Activated B cell treated with CpG ODN at 0.5 μM for 24 hours (primary cell): ENCODE measurements around the gene ZNF611. TPM values are rescaled to one million over a fixed set of nuclear protein-coding genes. Genes with fewer than 3 reads are reported as not detected.
"Not testable (repeated sequence)": the region's sequence is repeated elsewhere in the genome, so short reads cannot be mapped to it uniquely, and the experiment has no call there.

ENCODE experiments used
- ATAC-seq: fragments of 200-7000 bp; cut with Tn5 transposase; one replicate; pipeline ENCODE4 v1.10.0; 2021; ENCODE audit warnings: low read depth, mild to moderate bottlenecking, moderate library complexity
- CTCF ChIA-PET: fragments of 350-600 bp; sonication (Branson Sonifier 250); formaldehyde crosslinking; loops from one replicate; lab custom pipeline; 2021; ENCODE audit warnings: antibody characterized with exemption; lab: Charles Lee
- POLR2A ChIA-PET: fragments of 350-600 bp; sonication (Branson Sonifier 250); formaldehyde crosslinking; loops from one replicate; lab custom pipeline; 2021; ENCODE audit warnings: antibody characterized with exemption; lab: Charles Lee
- DNase-seq: peaks from one replicate; pipeline ENCODE4 v3.0.0; 2022
- H3K27ac Mint-ChIP-seq: one replicate; pipeline ENCODE4 v1.8.0; 2020; ENCODE audit warnings: mixed read lengths
- H3K27me3 Mint-ChIP-seq: one replicate; pipeline ENCODE4 v1.8.0; 2021; ENCODE audit warnings: mixed read lengths
- H3K36me3 Mint-ChIP-seq: one replicate; pipeline ENCODE4 v1.8.0; 2021; ENCODE audit warnings: low read depth, mixed read lengths
- H3K4me1 Mint-ChIP-seq: one replicate; pipeline ENCODE4 v1.8.0; 2021; ENCODE audit warnings: mixed read lengths
- H3K4me3 Mint-ChIP-seq: one replicate; pipeline ENCODE4 v1.8.0; 2020; ENCODE audit warnings: mild to moderate bottlenecking, mixed read lengths
- H3K9me3 Mint-ChIP-seq: one replicate; pipeline ENCODE4 v1.8.0; 2020; ENCODE audit warnings: mixed read lengths
- intact Hi-C: fragments of 100-400 bp; cut with micrococcal nuclease; formaldehyde crosslinking; loops from one replicate; pipeline ENCODE4 v1.15.1; 2024
- total RNA-seq: library from RNA; stranded (reverse); gene quantifications from 2 replicates; pipeline ENCODE4 v1.2.3, GENCODE V29; 2022
- TF ChIP-seq, protein P1 (sequence below): fragments of 200-600 bp; IDR thresholded peaks from one replicate; pipeline ENCODE4 v1.8.0; 2022; ENCODE audit warnings: antibody characterized with exemption, mild to moderate bottlenecking

ZNF611 gene
- total RNA-seq, 1 donor from 2014 or later: 41.9 TPM

DNA sequence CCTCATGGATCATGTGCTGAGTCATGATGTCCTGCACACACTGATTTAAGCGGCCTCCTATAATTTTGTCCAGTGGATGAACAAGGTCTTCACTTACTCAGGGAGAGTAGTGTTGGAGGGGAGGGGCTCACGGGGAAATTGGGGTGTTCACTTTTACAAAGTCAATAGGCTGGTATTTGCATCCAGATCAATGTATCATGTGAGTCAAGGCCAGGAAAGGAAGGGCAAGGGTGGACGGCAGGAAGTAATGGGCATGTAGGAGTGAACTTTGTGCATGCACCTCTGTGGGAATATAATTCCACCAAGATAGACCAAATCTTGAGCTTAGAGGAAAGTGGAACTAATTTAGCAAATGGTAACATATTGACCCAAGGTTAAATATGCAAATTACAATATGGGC is 23.2 kb downstream of the ZNF611 start:
- POLR2A ChIA-PET, H3K4me3 Mint-ChIP-seq, CTCF ChIA-PET, H3K4me1 Mint-ChIP-seq, DNase-seq, ATAC-seq, H3K27me3 Mint-ChIP-seq, intact Hi-C loops, H3K27ac Mint-ChIP-seq: not testable (repeated sequence)
- Mint-ChIP-seq H3K9me3 (peaks cover 15% of the 10 kb centered on the region), H3K36me3 (peaks cover 89% of the 10 kb centered on the region)

DNA sequence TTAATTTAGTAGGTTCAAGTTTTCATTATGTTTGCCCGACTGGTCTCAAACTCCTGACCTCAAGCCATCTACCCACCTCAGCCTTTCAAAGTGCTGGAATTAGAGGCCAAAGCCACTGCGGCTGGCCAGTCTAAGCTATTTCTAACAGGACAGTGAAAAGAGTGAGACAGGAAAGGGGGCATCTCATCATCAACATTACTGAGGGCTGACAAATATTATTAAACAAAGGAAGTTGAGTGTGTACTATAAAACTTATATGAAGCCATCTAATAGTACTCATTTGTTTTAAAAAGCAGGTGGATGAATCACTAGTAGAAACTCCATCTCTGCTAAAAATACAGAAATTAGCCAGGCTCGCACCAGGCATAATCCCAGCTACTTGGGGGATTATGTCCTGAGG is 24.3 kb downstream of the ZNF611 start:
- no peaks in the 10 kb centered on the region for H3K4me1 Mint-ChIP-seq
- no peak overlapping the region for H3K4me3 Mint-ChIP-seq
- H3K36me3 Mint-ChIP-seq: peaks cover 93% of the 10 kb centered on the region
- ChIA-PET CTCF (no interaction called here), POLR2A (no interaction called here)
- peaks cover 25% of the 10 kb centered on the region for H3K9me3 Mint-ChIP-seq
- no peak for ATAC-seq
- no peak overlapping the region for H3K27ac Mint-ChIP-seq
- intact Hi-C loops: no loop called here
- TF ChIP-seq, protein P1, sequence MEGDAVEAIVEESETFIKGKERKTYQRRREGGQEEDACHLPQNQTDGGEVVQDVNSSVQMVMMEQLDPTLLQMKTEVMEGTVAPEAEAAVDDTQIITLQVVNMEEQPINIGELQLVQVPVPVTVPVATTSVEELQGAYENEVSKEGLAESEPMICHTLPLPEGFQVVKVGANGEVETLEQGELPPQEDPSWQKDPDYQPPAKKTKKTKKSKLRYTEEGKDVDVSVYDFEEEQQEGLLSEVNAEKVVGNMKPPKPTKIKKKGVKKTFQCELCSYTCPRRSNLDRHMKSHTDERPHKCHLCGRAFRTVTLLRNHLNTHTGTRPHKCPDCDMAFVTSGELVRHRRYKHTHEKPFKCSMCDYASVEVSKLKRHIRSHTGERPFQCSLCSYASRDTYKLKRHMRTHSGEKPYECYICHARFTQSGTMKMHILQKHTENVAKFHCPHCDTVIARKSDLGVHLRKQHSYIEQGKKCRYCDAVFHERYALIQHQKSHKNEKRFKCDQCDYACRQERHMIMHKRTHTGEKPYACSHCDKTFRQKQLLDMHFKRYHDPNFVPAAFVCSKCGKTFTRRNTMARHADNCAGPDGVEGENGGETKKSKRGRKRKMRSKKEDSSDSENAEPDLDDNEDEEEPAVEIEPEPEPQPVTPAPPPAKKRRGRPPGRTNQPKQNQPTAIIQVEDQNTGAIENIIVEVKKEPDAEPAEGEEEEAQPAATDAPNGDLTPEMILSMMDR: no peak
- no peak for DNase-seq
- no peaks in the 10 kb centered on the region for H3K27me3 Mint-ChIP-seq

DNA sequence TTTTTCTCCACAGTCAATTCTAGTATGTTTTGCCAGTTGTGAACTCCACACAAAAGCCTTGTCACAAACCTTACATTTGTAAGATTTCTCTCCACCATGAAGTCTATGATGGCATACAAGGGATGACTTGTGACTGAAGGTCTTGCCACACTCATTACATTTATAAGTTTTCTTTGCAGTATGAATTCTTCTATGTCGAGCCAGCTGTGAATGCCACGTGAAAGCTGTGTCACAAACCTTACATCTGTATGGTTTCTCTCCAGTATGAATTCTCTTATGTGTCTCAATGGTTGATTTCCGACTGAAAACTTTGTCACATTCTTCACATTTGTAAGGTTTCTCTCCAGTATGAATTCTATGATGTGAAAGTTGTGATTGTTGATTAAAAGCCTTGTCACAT is 29.2 kb downstream of the ZNF611 start:
- H3K27ac Mint-ChIP-seq, H3K27me3 Mint-ChIP-seq, H3K4me1 Mint-ChIP-seq, ATAC-seq, intact Hi-C loops, CTCF ChIA-PET, H3K4me3 Mint-ChIP-seq, POLR2A ChIA-PET, DNase-seq: not testable (repeated sequence)
- peaks cover 65% of the 10 kb centered on the region for H3K36me3 Mint-ChIP-seq
- H3K9me3 Mint-ChIP-seq: peaks cover 37% of the 10 kb centered on the region

DNA sequence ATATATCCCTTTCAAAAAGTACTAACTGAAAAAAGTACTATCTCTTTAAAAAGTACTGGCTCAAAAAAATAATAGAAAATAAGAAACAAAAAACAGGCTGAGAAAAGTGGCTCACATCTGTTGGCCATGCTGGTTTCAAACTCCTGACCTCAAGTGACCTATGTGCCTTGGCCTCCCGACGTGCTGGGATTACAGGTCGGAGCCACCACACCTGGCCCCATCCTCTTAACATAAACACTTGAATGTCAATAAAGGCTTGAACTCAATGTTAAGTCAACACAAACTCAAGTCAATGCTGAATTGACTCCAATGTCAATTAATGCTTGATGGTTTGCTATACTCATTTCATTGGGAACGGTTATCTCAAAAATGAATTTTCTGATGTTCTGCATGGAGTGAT is 30.9 kb downstream of the ZNF611 start:
- TF ChIP-seq, protein P1: no peak
- no peaks in the 10 kb centered on the region for H3K4me1 Mint-ChIP-seq
- H3K4me3 Mint-ChIP-seq: no peak overlapping the region
- no peak for ATAC-seq
- POLR2A ChIA-PET: no interaction called here
- CTCF ChIA-PET: no interaction called here
- no peak overlapping the region for H3K27ac Mint-ChIP-seq
- DNase-seq: no peak
- H3K9me3 Mint-ChIP-seq: peaks cover 36% of the 10 kb centered on the region
- peaks cover 52% of the 10 kb centered on the region for H3K36me3 Mint-ChIP-seq
- no peaks in the 10 kb centered on the region for H3K27me3 Mint-ChIP-seq
- intact Hi-C loops: no loop called here

DNA sequence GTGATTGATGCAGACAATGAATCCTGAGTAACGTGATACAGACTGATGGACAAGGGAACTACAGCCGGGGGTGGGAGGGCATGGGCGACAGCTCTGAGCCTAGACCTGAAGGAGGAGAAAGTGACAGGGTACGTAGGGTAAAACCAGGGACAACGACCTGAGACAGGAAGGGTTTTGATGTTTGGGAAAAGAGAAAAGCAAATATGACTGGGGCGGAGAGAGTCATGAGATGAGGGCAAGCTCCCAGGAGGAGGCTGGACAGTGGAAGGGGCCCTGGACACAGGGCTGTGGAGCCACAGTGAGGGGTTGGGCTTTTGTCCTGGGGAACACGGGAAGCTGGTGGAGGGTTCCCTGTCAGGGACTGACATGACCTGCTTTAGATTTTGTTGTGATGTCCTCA is 34.2 kb downstream of the ZNF611 start:
- DNase-seq (no peak), ATAC-seq (no peak)
- CTCF ChIA-PET: no interaction called here
- Mint-ChIP-seq H3K36me3 (peaks cover 22% of the 10 kb centered on the region), H3K27me3 (no peaks in the 10 kb centered on the region), H3K4me1 (no peaks in the 10 kb centered on the region), H3K27ac (no peak overlapping the region), H3K9me3 (peaks cover 21% of the 10 kb centered on the region), H3K4me3 (no peak overlapping the region)
- intact Hi-C loops: no loop called here
- POLR2A ChIA-PET: interaction anchor here (0.7 kb wide), 1 partner anchor 200 kb away, joined by 12 read pairs; no protein-coding TSS in a partner anchor
- TF ChIP-seq, protein P1: no peak

DNA sequence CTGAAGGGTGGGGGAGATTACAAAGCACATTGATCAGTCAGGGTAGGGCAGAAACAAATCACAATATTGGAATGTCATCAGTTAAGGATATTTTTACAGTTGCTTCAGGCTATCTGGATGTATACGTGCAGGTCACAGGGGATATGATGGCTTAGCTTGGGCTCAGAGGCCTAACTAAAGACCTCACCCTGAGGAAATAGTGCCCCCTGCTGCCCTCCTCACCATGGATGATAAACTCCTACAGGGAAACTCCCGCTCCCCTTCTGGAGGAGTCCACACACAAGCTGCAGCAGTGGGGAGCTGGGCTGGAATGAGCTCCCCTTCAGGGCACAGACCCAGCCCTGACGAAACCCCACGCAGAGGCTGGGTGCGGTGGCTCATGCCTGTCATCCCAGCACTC is 35.3 kb downstream of the ZNF611 start:
- peaks cover 10% of the 10 kb centered on the region for H3K9me3 Mint-ChIP-seq
- peaks cover 12% of the 10 kb centered on the region for H3K36me3 Mint-ChIP-seq
- H3K4me3 Mint-ChIP-seq, ATAC-seq, DNase-seq, CTCF ChIA-PET, H3K4me1 Mint-ChIP-seq, POLR2A ChIA-PET, H3K27ac Mint-ChIP-seq, H3K27me3 Mint-ChIP-seq: not testable (repeated sequence)
- intact Hi-C loops: loop anchor here (10.0 kb wide), 1 partner anchor 85 kb away; the partner anchor contains the start of gene ZNF600

DNA sequence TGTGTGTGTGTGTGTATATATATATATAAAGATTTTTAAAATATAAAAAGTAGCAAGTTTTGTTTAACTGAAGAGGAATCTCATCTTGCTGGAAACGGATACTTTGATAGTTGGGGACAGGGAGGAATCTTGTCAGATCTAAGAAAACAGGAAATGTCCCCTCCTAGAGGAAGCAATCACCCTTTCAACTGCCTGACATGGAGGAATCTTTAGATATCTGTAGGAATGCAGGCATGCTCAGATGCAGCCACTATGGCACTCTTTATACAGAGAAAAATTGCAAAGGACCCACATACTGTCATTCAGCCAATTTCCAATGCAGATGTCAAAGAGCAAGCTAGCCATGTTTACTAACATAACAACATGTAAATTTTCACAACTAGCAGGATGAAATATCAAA is 38.8 kb downstream of the ZNF611 start:
- H3K27me3 Mint-ChIP-seq: no peaks in the 10 kb centered on the region
- no peak overlapping the region for H3K27ac Mint-ChIP-seq
- TF ChIP-seq, protein P1: no peak
- peaks cover 6% of the 10 kb centered on the region for H3K9me3 Mint-ChIP-seq
- ChIA-PET POLR2A (no interaction called here), CTCF (no interaction called here)
- ATAC-seq (no peak), DNase-seq (no peak)
- H3K36me3 Mint-ChIP-seq: peaks cover 4% of the 10 kb centered on the region
- H3K4me1 Mint-ChIP-seq: peaks cover 12% of the 10 kb centered on the region
- intact Hi-C loops: loop anchor here (10.0 kb wide), 1 partner anchor 89 kb away; the partner anchor contains the start of gene ZNF600
- no peak overlapping the region for H3K4me3 Mint-ChIP-seq
